DOHH2 (cell line): ENCODE data around the gene GSG1.

ENCODE experiments used
- CTCF ChIP-seq: fragments of 200-600 bp; sonication (generic); IDR thresholded peaks from one replicate; pipeline ENCODE4 v1.5.1; 2014; ENCODE audit warnings: antibody characterized with exemption, mild to moderate bottlenecking, low read depth, low read length; ENCODE audit not compliant: poor library complexity, severe bottlenecking
- EZH2phosphoT487 ChIP-seq: fragments of 200-600 bp; sonication (generic); IDR thresholded peaks from 2 replicates; pipeline ENCODE4 v1.6.1; 2017; ENCODE audit warnings: borderline replicate concordance, mild to moderate bottlenecking, antibody characterized with exemption, low read length, moderate library complexity, mixed read lengths

GRCh38 chr12:13066459-13066858, 37.0 kb downstream of the GSG1 start:
- TF ChIP-seq CTCF (no peak), EZH2phosphoT487 (no peak)
